Measurements from ENCODE around the gene CFAP74.
A peak's percentile ranks its signal among the peaks of the same experiment; 100 is the strongest.

The CFAP74 gene, protein sequence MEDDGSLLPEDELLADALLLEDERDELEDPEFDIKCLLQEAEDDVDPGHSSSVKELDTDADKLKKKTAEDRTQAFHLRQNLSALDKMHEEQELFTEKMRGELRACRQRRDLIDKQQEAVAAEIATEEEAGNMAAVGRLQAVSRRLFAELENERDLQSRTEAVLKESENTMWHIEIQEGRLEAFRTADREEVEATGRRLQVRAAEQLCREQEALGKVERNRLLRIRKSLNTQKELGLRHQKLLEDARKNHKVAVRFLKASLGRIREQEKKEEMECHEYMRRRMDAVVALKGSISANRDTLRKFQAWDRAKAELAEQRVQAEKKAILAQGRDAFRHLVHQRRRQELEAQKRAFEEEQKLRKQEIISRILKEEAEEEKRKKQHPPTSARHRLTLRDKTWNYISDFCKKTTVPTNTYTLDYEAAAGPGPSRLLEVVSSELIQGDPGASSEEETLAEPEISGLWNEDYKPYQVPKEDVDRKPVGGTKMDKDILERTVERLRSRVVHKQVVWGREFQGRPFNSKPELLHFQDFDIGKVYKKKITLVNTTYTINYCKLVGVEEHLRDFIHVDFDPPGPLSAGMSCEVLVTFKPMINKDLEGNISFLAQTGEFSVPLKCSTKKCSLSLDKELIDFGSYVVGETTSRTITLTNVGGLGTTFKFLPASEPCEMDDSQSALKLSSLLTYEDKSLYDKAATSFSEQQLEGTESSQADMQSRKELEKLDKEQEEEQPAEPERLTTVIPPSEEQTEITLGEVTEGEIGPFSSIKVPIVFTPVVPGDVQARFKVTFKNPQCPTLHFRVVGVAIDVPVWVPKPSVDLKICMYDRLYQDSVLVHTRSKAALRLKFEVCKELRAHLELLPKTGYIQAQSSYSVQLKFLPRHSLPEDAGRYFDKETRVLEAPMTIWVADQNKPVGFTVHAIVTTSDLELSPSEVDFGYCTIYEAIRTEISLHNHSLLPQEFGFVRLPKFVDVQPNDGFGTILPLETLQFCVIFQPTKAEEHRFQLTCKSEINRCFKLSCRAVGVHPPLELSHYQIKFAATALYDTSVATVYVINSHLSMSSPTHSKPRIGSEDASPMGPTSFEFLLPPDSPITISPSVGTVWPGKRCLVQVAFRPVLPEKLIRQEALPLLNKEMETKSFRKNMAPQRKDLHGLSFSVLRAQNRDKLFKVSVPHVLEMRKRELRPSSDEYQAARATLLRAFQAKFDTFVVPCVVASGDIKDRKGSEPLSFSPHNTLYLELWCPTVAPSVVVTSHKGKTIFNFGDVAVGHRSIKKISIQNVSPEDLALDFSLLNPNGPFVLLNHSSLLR (N-terminal part only)

DNA sequence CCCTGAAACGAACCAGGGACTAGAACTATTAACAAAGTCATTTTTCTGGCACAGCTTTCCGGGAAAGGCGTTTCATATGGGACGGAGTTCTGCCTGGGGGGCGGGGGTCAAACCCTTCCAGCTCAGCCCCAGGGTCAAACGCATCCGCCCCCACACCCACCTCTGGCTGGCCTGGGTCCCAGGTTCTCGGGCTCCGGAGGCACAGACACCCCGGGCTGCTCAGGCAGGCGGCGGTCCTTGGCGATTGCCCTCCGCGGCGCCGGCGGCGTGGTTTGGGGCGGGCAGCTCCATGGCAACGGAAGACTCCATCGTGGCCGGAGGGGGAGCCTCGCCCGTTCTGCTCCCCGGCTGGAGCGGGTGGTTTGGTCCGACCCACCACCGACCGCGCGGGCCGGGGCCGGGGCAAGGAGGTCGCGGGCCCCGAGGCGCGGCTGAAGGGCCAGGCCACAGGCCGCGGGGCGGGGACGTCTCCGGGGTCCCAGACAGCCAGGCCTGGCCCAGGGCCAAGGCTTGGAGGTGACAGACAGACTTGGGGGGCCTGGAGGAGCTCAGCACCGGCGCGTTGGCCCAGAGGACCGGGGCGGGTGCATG, at the start of gene CFAP74:
TSS of gene CFAP74 (minus strand) at position 246 of the 591 bp plus-strand sequence. CDS start 12,830 bp downstream, outside the sequence.
- DNase-seq (ENCODE audit: low read depth): peak; percentile 10

DNA sequence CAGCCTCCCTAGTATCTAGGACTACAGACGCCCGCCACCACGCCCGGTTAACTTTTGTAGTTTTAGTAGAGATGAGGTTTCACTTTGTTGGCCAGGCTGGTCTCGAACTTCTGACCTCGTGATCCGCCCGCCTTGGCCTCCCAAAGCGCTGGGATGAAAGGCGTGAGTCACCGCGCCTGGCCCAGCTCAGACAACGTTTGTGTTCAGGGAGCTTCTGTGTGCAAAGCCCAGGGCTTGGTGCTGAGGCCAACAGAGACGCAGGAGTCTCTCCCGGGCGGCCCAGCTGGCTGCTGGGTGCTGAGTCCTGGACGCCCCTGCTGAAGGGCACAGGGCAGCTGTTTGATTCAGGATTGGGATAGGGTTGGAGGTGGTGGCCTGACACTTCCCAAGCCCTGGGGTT, 49.6 kb upstream of the CFAP74 start:
- no peak for DNase-seq (ENCODE audit: low read depth)

DNA sequence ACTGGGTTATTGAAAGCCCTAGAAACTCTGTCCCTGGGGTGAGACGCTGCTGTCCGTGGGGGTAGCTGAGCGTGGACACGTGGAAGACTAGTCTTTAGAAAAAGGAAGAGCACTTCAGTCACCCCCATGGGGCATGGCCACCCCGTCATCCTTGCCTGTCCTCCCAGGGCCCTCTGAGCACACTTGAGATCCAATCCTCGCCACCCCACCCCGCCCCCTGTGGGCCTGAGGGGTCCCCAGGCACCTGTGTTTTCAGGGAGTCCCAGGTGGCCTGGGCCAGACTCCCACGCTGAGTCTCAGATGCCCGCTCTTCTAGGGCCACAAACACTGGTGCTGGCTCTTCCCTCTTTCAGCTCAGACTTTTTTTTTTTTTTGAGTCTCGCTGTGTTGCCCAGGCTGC, 49.2 kb upstream of the CFAP74 start:
- no peak for DNase-seq (ENCODE audit: low read depth)

DNA sequence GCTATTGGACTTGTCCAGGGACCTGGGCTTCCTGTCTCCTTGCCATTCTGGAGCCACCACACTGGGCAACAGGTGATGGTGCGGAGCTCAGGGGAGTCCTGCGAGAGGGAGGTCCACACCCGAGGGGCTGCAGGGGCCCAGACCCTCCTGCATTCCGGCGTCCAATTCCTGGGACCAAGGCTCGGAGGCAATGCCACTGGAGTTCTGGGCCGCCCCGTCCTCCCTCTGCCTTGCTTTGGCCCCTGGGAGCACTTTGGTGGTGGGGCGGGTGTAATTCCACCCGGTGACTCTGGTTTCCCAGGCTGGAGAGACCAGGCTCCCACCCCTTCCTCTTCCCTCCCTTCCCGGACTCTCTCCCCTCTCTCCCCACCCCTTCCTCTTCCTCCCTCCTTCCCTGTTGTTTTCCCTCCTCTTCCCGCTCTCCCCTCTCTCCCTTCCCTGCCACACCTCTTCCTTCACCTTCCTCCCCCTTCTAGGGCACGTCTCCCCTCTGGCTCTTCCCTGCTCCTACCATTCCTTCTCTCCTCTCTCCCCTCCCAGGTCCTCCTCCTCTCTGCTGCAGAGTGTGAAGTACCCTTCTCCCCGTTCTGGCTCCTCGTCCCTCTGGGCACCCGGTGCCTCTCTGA, 48.6 kb upstream of the CFAP74 start:
- DNase-seq (ENCODE audit: low read depth): no peak

DNA sequence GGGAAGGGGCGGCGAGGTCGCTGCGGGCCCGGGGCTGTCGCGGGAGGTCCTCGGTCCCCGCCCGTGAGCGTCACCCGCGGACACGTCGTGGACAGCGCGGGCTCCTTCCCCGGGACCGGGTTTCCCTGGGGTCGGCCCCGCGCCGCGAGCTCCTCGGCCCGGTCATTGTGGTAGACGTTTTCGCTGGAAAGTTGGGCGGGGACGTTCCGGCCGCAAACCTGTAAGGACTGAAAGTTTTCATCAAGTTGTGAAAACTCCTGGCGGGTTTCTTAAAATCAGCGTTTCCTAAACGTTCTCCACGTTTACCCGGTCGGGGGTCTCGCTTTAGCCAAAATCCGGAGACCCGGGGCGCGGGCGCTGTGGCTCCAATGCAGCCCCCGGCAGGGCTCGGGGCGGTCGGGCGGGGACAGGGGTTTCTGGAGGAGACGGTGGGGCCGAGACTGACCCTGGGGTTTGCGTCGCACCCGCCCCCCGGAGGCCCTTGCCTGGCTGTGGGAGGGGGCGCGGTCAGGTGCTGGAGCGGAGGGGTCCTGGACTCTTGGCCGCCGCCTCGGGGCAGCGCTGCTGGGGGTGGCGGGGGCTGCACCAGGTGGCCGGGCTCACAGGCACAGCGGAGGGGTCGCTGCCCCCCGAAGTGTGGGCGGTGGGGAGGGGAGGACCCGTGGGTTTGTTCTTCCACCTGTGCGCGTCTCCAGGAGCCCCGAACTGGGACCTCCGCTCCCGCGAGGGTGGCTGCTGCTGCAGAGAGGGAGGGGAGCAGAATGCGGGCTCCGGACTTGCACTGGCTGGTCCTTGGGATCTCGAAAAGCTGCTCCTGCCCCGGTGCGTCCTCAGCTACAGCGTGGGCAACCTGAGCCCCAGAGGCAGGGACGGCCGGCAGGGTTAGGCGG, 47.5 kb upstream of the CFAP74 start:
- no peak for DNase-seq (ENCODE audit: low read depth)

DNA sequence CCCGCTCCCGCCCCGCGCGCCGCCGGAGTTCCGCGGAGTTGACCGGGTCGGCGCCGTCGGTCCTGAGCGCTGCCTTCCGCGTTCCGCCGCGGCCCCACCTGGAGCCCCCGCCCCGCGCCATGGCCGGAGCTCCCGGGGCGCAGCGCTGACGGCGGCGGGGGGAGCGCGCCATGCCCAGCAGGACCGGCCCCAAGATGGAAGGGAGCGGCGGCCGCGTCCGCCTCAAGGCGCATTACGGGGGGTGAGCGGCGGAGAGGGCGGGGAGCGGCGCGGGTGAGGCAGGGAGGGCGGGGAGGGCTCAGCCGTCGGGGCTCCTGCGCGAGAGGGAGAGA, 46.8 kb upstream of the CFAP74 start:
- no peak for DNase-seq (ENCODE audit: low read depth)

DNA sequence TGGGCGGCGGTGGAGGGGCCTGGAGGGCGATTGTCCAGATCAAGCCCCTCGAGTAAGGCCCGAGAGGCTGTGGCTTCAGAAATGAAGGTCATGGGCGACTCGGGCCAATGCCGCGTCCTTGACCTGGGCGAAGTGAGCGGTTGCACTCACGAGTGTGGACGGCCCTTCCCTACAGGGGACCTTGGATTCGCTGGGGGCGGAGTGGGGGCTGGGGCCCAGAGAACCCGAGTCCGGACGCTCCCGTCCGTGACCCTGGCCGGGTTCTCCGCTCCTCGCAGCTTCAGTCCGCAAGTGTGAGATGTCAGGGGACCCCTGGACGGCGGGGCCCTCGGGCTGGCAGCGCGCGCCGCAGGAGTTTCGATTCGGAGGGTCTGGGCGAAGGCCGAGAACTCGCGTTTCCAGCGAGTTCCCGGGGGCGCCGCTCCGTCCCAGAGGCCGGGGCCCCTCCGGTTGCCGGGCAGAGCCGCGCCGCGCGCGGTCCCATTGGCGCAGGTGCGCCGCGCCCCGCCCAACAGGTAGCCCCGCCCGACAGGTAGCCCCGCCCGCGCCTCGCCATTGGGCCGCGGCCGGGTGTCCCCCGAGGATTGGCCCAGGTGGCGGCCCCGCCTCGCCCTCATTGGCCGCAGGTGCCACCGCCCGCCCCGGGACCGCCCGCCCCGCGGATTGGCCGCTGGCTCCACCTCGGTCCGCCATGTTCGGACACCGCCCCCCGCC, 46.3 kb upstream of the CFAP74 start, which contains the start of gene PRKCZ:
TSS of gene PRKCZ (plus strand) at position 694 of the 714 bp plus-strand sequence. CDS start 220 bp downstream, outside the sequence.
- no peak for DNase-seq (ENCODE audit: low read depth)

DNA sequence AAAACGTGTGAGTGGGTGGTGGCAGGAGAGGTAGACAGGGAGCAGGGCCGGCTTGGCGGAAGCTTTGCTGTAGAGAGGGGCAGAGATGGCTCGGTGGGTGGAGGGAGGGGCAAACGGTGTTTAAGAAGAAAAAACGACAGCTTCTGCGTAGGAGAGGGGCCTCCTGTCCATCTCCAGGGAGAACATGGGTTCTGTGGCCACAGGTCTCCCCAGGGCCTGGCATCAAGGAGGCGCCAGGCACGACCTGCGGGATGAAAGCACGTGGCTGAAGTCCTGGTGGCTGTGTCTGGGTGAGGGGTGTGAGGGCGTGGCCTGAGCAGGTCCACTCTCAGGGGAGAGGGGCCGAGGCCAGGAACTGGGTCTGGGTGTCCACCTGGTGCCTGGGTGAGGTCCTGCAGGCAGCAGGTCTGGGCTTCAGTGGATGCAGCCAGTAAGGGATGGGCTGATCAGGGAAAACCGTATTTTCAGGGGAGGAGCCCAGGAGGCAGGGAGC, 45.7 kb upstream of the CFAP74 start:
- DNase-seq (ENCODE audit: low read depth): no peak

DNA sequence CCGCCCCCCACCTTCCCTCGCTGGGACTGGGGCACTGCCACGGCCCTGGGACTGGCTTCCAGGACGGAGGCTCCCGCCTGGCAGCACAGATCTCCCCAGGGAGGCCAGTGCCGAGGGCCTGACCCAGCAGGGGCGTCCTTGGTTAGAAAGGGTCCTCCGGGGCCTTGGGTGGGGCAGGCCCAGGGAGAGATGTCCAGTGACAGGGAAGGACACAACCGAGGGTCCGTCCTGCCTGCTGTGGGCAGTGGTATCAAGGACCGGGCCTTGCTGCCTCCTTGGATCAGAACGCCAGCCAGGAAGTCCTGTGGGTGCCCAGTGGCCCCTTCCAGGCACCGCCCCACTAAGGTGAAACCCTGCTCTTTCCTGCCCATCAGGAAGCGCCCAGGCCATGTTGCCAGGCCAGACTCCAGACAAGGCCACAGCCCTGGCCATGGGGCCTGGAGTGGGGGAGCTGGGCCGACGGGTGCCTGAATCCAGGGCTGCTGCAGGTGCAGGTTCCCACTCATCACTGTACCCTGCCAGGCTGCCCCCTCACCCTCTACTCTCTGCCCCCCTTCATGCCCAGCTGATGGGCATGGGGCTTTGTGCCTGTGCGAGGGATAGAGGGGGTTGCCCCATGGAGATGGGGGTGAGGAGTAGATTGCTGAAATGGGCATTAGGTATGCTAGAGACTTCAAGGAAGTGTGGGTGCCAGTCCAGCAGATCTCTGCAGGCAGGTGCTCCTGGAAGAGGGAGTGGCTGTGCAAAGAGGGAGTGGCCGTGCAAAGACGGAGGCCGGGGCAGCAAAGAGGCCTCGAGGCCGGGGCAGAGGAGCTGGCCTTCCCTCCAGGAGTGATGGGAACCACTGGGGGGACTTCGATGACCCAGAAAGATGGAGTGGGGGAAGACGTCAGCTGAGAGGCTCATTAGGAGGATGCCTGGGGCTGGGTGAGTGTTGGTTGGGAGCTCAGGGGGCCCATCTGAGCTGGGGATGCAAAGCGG, 44.5 kb upstream of the CFAP74 start:
- DNase-seq (ENCODE audit: low read depth): no peak

DNA sequence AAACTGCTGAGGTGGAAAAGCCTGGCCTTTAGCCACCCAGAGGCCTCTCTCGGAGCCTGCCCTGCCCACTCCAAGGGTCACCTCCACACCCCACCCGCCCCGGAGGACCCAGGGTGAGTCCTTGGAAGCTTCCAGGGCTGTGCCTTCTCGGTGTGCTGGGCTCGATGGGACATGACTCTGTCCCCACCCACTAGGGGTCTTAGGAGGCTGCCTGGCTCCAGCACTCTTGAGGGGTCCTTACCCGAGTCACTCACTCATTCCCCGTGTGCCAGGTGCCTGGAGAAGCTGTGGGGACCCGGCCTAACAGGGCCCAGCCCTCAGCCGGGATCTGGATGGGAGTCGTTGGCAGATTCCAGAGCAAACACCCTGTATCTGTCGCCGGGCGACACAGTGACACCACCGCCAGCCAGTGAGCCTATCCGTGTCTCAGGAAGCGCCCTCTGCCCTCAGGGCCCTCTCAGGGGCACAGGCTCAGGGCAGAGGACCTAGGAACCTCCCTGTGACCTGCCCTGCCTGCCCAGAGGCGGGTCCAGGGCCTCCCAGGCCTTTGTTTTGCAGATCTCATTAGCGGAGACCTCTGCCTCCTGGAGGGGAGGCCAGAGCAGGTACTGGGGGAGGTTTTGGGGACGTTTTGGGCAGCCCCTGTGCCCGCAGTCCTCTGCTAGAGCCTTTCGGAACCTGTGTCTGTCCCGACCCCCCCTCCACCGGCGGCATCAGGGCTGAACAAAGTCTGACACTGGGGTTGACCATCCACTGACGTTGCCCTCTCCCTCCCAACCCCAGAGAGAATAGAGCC, 43.6 kb upstream of the CFAP74 start:
- DNase-seq (ENCODE audit: low read depth): no peak

DNA sequence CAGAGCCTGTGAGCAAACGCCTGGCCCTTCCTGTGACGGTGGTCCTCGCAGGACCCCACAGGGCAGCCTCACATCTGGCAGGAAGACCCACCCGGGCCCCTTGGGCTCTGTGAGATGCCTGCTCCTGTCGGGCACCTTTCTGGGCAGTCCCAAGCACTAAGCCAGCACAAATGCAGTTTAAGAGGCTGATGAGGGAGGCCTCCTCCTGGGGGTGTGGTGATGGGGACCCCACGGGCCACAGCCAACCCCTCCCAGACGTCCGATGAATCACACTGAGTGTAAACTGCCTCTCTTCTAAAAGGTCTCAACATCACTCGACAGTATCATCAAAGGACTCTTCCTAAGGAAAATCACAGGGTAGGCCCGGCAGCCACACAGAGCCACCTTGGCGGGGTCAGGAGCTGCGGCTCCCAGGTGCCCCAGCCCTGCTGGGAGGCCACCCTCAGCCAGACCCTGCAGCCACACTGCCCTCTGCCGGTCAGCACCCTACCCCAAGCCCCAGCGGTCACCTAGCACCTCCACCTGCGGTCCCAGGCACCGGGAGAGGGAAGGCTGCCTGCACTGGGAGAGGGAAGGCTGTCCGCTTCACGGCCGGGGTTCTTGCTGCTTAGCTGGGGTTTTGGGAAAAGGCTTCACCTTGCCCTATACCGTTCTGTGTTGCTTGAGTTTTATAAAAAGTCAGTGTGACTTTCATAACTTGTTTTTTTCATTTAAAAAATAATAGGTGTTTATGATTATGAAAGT, 42.8 kb upstream of the CFAP74 start:
- no peak for DNase-seq (ENCODE audit: low read depth)

DNA sequence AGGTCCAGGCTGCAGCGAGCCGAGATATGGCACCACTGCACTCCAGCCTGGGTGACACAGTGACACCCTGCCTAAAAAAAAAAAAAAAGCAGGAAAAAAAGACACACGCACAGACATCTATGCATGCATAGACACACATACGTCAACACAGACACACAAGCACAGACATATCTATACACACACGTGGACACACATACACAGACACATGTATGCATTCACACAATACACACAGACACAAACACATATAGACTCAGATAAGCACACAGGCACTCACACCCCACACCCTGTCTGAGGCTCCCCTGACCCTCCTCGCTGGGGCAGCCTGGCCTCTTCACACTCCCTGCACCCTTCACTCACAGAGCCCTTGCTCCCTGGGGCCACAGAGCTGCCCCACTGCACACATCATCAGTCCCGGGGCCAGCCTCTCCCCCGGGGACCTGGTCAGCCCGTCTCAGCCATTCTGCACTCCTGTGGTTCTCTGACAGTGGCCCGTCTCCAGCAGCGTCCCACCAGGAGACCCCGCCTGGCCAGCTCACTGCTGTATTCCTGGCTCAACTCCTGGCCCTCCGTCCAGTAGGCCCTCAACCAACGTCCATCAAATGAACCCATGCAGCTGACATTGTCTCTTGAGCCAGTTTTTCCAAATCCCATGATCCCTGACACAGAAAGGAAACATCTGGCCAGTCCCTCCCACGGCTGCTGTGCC, 42.0 kb upstream of the CFAP74 start:
- DNase-seq (ENCODE audit: low read depth): no peak

DNA sequence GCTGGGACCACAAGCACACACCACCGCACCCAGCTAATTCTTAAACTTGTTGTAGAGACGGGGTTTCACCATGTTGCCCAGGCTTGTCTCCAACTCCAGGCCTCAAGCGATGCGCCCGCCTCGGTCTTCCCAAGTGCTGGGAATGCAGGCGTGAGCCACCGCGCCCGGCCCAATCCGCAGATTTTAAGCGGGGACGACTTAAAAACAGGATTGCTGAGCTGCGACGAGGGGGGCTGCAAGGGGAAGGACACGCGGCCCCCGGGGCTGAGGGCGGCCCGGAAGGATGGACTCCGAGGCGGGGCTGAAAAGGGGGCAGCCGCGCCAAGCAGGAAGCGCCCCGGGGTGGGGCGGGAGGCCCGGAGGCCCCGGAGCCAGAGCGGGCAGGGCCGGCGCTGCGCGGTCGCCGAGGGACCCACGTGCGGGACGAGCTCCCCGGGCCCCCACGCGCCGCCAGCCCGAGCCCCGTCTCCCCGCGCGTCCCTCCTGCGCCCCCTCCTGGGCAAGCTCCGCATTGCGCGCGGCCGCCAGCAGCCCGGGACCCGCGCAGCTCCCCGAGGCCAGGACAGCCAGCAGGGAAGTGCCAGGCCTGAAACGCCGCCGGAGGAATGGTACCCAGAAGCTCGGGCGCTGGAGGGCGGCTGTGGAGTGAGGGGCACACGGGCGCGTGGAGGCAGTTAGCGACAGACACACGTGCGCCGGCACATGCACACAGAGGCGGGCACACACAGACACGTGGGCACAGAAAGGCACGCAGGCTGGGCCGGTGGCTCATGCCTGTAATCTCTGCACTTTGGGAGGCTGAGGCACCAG, 41.1 kb upstream of the CFAP74 start:
- DNase-seq (ENCODE audit: low read depth): peak; percentile 24

DNA sequence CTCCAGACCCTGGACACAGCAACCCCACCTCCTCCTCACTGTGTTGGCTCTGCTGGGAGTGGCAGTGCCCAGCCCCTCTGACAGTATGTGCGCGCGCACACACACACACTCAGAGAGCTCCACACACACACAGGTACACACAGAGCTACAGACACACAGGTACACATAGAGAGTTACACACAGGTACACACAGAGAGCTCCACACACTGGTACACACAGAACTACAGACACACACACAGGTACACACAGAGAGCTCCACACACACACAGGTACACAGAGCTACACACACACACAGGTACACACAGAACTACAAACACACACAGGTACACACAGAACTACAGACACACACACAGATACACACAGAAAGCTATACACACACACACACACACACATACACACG, 40.3 kb upstream of the CFAP74 start:
- DNase-seq (ENCODE audit: low read depth): no peak
